ENCODE results near the gene NKX3-2.

DNA sequence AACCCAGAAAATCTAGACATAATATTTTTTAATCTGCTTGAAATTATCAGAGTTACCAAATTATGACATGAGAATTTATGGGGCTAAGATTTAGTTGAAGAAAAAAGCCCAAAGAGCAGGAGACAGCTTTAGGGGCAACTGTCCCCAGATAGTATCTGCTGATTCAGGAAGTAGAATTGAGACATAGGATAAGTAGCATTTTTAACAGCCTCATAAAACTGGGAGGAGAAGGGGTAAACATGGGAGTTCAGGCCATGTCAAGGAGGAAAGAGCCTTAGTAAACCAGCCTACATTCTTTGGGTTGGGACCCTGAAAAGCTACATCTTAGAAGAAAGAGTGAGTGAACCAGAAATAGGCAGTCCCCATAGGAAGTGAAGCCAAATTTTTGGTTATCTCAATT lies 50.5 kb downstream of the NKX3-2 start:
- TF ChIP-seq CTBP1 (IDR thresholded peaks at IDR 0.05; ENCODE audit: borderline replicate concordance) (no peak), PPARD (CRISPR knock-in tag; IDR thresholded peaks at IDR 0.05) (no peak), SRSF1 (IDR thresholded peaks at IDR 0.05; ENCODE audit: low read depth, low read length) (no peak), ZNF239 (CRISPR knock-in tag; IDR thresholded peaks at IDR 0.05) (no peak), ZNF408 (CRISPR knock-in tag; IDR thresholded peaks at IDR 0.05; ENCODE audit: low read depth) (no peak), EZH2 (IDR thresholded peaks at IDR 0.05; ENCODE audit: borderline replicate concordance, low read depth, low read length) (no peak), HEY1 (CRISPR knock-in tag; IDR thresholded peaks at IDR 0.05; ENCODE audit: borderline replicate concordance) (no peak), HOXB6 (CRISPR knock-in tag; IDR thresholded peaks at IDR 0.05; ENCODE audit: borderline replicate concordance) (no peak), POLR2A (conservative IDR thresholded peaks at IDR 0.05) (no peak), NFRKB (IDR thresholded peaks at IDR 0.05; ENCODE audit: low read depth) (no peak)
- TF ChIP-seq, protein P1, sequence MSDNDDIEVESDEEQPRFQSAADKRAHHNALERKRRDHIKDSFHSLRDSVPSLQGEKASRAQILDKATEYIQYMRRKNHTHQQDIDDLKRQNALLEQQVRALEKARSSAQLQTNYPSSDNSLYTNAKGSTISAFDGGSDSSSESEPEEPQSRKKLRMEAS (CRISPR knock-in tag; IDR thresholded peaks at IDR 0.05), result no peak
- TF ChIP-seq, protein P2, sequence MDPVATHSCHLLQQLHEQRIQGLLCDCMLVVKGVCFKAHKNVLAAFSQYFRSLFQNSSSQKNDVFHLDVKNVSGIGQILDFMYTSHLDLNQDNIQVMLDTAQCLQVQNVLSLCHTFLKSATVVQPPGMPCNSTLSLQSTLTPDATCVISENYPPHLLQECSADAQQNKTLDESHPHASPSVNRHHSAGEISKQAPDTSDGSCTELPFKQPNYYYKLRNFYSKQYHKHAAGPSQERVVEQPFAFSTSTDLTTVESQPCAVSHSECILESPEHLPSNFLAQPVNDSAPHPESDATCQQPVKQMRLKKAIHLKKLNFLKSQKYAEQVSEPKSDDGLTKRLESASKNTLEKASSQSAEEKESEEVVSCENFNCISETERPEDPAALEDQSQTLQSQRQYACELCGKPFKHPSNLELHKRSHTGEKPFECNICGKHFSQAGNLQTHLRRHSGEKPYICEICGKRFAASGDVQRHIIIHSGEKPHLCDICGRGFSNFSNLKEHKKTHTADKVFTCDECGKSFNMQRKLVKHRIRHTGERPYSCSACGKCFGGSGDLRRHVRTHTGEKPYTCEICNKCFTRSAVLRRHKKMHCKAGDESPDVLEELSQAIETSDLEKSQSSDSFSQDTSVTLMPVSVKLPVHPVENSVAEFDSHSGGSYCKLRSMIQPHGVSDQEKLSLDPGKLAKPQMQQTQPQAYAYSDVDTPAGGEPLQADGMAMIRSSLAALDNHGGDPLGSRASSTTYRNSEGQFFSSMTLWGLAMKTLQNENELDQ (CRISPR knock-in tag; IDR thresholded peaks at IDR 0.05; ENCODE audit: borderline replicate concordance), result no peak
- TF ChIP-seq, protein P3, sequence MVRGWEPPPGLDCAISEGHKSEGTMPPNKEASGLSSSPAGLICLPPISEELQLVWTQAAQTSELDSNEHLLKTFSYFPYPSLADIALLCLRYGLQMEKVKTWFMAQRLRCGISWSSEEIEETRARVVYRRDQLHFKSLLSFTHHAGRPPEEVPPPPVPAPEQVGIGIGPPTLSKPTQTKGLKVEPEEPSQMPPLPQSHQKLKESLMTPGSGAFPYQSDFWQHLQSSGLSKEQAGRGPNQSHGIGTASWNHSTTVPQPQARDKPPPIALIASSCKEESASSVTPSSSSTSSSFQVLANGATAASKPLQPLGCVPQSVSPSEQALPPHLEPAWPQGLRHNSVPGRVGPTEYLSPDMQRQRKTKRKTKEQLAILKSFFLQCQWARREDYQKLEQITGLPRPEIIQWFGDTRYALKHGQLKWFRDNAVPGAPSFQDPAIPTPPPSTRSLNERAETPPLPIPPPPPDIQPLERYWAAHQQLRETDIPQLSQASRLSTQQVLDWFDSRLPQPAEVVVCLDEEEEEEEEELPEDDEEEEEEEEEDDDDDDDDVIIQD (CRISPR knock-in tag; IDR thresholded peaks at IDR 0.05), result no peak
- TF ChIP-seq, protein P4, sequence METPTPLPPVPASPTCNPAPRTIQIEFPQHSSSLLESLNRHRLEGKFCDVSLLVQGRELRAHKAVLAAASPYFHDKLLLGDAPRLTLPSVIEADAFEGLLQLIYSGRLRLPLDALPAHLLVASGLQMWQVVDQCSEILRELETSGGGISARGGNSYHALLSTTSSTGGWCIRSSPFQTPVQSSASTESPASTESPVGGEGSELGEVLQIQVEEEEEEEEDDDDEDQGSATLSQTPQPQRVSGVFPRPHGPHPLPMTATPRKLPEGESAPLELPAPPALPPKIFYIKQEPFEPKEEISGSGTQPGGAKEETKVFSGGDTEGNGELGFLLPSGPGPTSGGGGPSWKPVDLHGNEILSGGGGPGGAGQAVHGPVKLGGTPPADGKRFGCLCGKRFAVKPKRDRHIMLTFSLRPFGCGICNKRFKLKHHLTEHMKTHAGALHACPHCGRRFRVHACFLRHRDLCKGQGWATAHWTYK (CRISPR knock-in tag; IDR thresholded peaks at IDR 0.05), result no peak
